Tibial nerve (tissue), 4 donors: ENCODE results near the gene RIMS4. TPM values are rescaled to one million over a fixed set of nuclear protein-coding genes. Genes with fewer than 3 reads are reported as not detected.
A peak's percentile ranks its signal among the peaks of the same experiment; 100 is the strongest.
"Not testable (repeated sequence)": the region's sequence is repeated elsewhere in the genome, so short reads cannot be mapped to it uniquely, and the experiment has no call there.

ENCODE experiments used
- DNase-seq, 2 donors: peaks; one replicate each; pipeline ENCODE4 v3.0.0-alpha.2; 2019; ENCODE audit warnings: low spot score in 2 of 2
- H3K27ac ChIP-seq, 4 donors: fragments of 200-600 bp; sonication (generic) in 3 of 4; one replicate each; pipeline ENCODE4 v1.5.1; 2017 to 2019; ENCODE audit warnings: mild to moderate bottlenecking in 1 of 4
- H3K27me3 ChIP-seq, 2 donors: fragments of 200-600 bp; sonication (generic) in 1 of 2; one replicate each; pipeline versions ENCODE4 v1.5.1 to v1.6.0; 2017 to 2019
- H3K36me3 ChIP-seq, 3 donors: fragments of 200-600 bp; sonication (generic); one replicate each; pipeline ENCODE4 v1.5.1; 2018 to 2019
- H3K4me1 ChIP-seq, 4 donors: fragments of 200-600 bp; sonication (generic) in 3 of 4; one replicate each; pipeline ENCODE4 v1.5.1; 2017 to 2019
- H3K4me3 ChIP-seq, 4 donors: fragments of 200-600 bp; sonication (generic) in 3 of 4; one replicate each; pipeline ENCODE4 v1.5.1; 2017 to 2019; ENCODE audit warnings: mild to moderate bottlenecking in 1 of 4, moderate library complexity in 1 of 4
- H3K9me3 ChIP-seq, 4 donors: fragments of 200-600 bp; sonication (generic) in 3 of 4; one replicate each; pipeline ENCODE4 v1.5.1; 2017 to 2019
- EP300 ChIP-seq, 2 donors: sonication (generic); formaldehyde crosslinking; IDR thresholded peaks; one replicate each; pipeline ENCODE4 v1.6.1; 2017; ENCODE audit warnings: antibody characterized with exemption in 2 of 2, mild to moderate bottlenecking in 1 of 2
- POLR2A ChIP-seq, 2 donors: fragments of 450-650 bp; IDR thresholded peaks; one replicate each; pipeline ENCODE4 v1.6.1; 2017; ENCODE audit warnings: antibody characterized with exemption in 2 of 2, mild to moderate bottlenecking in 2 of 2, moderate library complexity in 2 of 2
- WGBS, 2 donors: methylation state at CpG; one replicate each; pipeline ENCODE4 v1.1.5; 2018; 5-methylcytosine and 5-hydroxymethylcytosine counted together
- total RNA-seq, 4 donors: library from RNA; depleted of rRNA; stranded (reverse); fragments of >200 nt; gene quantifications; one replicate each; pipeline ENCODE4 v1.1.0, GENCODE V29; 2016
- TF ChIP-seq, protein P1 (sequence below), 5 experiments: fragments of 200-600 bp in 3 of 5; fragments of 450-650 bp in 2 of 5; sonication (generic) in 3 of 5; IDR thresholded peaks; one replicate each; pipeline ENCODE4 v1.5.1; 2016 to 2019; ENCODE audit warnings: antibody characterized with exemption in 5 of 5, mild to moderate bottlenecking in 3 of 5, moderate library complexity in 2 of 5

The RIMS4 gene
- total RNA-seq, 4 donors from 2014 or later = 0.21 to 4.7 (median 1.7) TPM

- no peak for DNase-seq
- Histone ChIP-seq H3K36me3 (no peaks in the 10 kb centered on the region), H3K27me3 (peaks cover 0 to 48% of the 10 kb centered on the region in 2 donors), H3K9me3 (no peaks in the 10 kb centered on the region), H3K4me3 (no peak overlapping the region), H3K27ac (no peak overlapping the region), H3K4me1 (no peaks in the 10 kb centered on the region)
- TF ChIP-seq POLR2A (IDR thresholded peaks at IDR 0.05) = no peak
- TF ChIP-seq, protein P1, sequence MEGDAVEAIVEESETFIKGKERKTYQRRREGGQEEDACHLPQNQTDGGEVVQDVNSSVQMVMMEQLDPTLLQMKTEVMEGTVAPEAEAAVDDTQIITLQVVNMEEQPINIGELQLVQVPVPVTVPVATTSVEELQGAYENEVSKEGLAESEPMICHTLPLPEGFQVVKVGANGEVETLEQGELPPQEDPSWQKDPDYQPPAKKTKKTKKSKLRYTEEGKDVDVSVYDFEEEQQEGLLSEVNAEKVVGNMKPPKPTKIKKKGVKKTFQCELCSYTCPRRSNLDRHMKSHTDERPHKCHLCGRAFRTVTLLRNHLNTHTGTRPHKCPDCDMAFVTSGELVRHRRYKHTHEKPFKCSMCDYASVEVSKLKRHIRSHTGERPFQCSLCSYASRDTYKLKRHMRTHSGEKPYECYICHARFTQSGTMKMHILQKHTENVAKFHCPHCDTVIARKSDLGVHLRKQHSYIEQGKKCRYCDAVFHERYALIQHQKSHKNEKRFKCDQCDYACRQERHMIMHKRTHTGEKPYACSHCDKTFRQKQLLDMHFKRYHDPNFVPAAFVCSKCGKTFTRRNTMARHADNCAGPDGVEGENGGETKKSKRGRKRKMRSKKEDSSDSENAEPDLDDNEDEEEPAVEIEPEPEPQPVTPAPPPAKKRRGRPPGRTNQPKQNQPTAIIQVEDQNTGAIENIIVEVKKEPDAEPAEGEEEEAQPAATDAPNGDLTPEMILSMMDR (IDR thresholded peaks at IDR 0.05) = no peak
- 50 to 55% methylated on average over 5 of the region's 5 CpGs for WGBS, 2 donors
These were observed 41.4 kb downstream of the RIMS4 start for GRCh38 chr20:44768854-44769480.

DNA sequence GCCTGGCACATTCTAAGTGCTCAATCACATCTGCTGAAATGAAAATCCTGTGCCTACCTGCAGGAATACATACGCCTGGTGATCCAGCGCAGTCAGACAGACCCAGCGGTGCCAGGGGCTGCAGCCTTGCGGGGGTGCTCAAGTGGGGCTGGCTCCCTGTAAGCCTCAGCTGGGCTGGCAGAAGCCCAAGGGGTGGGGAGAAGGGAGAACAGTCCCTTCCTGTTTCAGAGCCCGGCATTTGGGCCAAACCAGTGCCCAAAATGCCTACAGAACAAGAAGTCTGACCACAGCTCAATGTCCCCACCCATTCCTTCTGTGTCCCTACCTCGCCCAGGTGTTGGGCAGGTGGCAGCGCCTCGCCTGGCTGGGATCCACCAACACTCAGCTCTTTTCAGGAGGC, 42.1 kb downstream of the RIMS4 start:
- DNase-seq = no peak
- H3K4me3 ChIP-seq = no peak overlapping the region
- peaks cover 0 to 41% of the 10 kb centered on the region in 2 donors for H3K27me3 ChIP-seq
- TF ChIP-seq EP300 (IDR thresholded peaks at IDR 0.05) = no peak
- no peak for TF ChIP-seq POLR2A (IDR thresholded peaks at IDR 0.05)
- TF ChIP-seq, protein P1 (IDR thresholded peaks at IDR 0.05) = no peak
- no peak overlapping the region for H3K27ac ChIP-seq
- H3K36me3 ChIP-seq = no peaks in the 10 kb centered on the region
- WGBS, 2 donors = 74 to 81% methylated on average over 6 to 8 of the region's 8 CpGs
- H3K9me3 ChIP-seq = no peaks in the 10 kb centered on the region
- no peaks in the 10 kb centered on the region for H3K4me1 ChIP-seq

DNA sequence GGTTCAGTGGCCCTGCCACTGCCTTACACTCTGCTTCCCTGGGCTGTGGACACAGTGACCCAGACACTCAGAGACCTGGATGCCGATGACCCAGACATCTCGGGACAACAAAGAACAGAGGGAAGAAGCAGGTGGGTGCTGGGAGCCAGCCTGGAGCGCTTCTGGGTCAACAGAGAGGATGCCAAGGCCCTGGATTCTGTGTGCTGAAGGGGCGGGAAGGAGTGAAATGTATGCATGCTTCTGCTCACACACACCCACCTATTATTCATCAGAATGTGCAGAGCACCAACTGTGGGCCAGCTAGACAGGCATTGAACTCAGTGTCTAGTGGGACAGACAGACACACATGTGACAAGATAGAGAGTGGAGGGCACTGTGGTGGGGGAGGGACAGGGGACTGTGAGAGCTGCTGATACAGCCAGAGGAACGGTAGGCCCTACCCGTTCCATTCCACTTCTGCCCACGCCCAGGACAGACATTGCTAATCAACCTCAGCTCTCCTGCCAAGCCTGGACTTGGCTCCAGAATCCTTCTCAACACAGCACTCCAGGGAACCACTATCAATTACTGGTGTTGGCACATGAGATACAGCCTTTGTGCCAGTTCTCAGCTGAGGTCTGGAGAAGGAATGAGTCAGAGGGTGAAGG, 44.5 kb downstream of the RIMS4 start:
- H3K4me3 ChIP-seq = no peak overlapping the region
- no peaks in the 10 kb centered on the region for H3K36me3 ChIP-seq
- no peak for DNase-seq
- no peaks in the 10 kb centered on the region for H3K9me3 ChIP-seq
- no peak for TF ChIP-seq EP300 (IDR thresholded peaks at IDR 0.05)
- TF ChIP-seq, protein P1 (IDR thresholded peaks at IDR 0.05) = no peak
- no peak for TF ChIP-seq POLR2A (IDR thresholded peaks at IDR 0.05)
- H3K4me1 ChIP-seq = no peaks in the 10 kb centered on the region
- 46 to 50% methylated on average over 7 of the region's 7 CpGs for WGBS, 2 donors
- H3K27ac ChIP-seq = peak overlapping the region in 1 of 4 donors; percentile 15
- peaks cover 0 to 26% of the 10 kb centered on the region in 2 donors for H3K27me3 ChIP-seq

GRCh38 chr20:44765091-44765490, 45.3 kb downstream of the RIMS4 start:
- no peak for DNase-seq
- TF ChIP-seq EP300 (IDR thresholded peaks at IDR 0.05) = no peak
- no peaks in the 10 kb centered on the region for H3K36me3 ChIP-seq
- WGBS, 2 donors = 35 to 42% methylated on average over 4 of the region's 4 CpGs
- H3K4me1 ChIP-seq = no peaks in the 10 kb centered on the region
- no peak overlapping the region for H3K4me3 ChIP-seq
- no peaks in the 10 kb centered on the region for H3K9me3 ChIP-seq
- H3K27ac ChIP-seq = peak overlapping the region in 1 of 4 donors; percentile 15
- H3K27me3 ChIP-seq = peaks cover 0 to 26% of the 10 kb centered on the region in 2 donors

GRCh38 chr20:44763798-44764197, 46.5 kb downstream of the RIMS4 start:
- not testable (repeated sequence) for H3K27ac ChIP-seq, DNase-seq, H3K36me3 ChIP-seq, H3K4me1 ChIP-seq, H3K9me3 ChIP-seq, H3K4me3 ChIP-seq
- WGBS, 2 donors = 81 to 83% methylated on average over 3 of the region's 3 CpGs
- peaks cover 0 to 23% of the 10 kb centered on the region in 2 donors for H3K27me3 ChIP-seq

DNA sequence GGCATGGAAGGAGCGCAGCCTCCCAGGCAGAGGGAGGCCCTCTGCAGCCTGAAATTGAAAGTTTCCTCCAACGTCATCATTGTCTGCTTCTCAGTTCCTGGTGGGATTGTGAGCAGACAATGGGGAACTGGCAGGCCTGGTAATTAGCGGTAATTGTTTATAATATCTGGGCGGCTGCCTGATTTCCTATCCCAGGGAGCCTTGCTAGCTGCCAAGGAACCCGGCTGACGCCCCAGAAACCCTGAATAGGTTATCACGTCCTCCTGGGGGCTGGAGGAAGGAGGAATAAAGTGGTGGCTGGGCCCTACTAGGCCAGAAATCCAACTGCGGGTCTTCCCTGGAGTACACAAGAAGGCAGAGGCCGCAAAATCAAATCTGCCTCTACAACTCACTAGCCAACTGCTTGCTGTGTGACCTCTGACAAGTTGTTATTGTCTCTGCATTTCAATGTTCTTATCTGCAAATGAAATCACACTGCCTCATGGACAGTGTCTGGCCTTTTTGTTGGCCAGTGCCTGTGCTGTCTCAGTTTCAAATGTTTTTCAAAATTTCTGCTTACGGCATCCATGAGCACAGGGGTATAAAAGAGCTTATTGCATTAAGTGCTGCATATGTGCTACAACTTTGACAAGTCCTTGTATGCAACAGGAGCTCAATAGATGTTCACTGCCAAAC, 47.7 kb downstream of the RIMS4 start:
- Histone ChIP-seq H3K27me3 (peaks cover 0 to 16% of the 10 kb centered on the region in 2 donors), H3K36me3 (no peaks in the 10 kb centered on the region), H3K9me3 (no peaks in the 10 kb centered on the region), H3K27ac (peak overlapping the region in 1 of 4 donors; percentile 5), H3K4me3 (no peak overlapping the region), H3K4me1 (no peaks in the 10 kb centered on the region)
- DNase-seq = no peak
- WGBS, 2 donors = 56 to 60% methylated on average over 10 of the region's 10 CpGs
- no peak for TF ChIP-seq POLR2A (IDR thresholded peaks at IDR 0.05)
- no peak for TF ChIP-seq EP300 (IDR thresholded peaks at IDR 0.05)
- TF ChIP-seq, protein P1 (IDR thresholded peaks at IDR 0.05) = no peak
